ENCODE results near the gene ASPN.

DNA sequence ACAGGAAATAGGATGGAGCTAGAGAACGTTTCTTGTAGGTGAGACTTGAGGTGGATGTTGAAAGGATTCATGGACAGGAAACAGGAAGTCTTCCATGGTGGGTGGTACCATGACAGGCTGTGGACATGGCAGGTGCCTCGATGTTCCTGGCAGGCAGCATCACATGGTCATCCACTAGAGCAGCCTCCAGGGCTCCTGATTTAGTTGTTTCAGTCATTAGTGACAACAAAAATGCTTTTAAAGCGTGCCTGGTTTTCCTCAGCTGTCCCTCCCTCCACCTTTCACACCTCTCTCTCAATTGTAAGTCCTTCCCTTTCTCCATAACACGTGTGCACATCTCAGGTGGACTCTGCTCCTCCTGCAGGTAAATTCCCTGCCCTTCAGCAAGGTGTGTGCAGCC, 25.2 kb upstream of the ASPN start:
- TF ChIP-seq CTCF (IDR thresholded peaks at IDR 0.05) = no peak
- TF ChIP-seq POLR2A (IDR thresholded peaks at IDR 0.05) = no peak
- TF ChIP-seq EP300 (IDR thresholded peaks at IDR 0.05; ENCODE audit: low read depth) = no peak
- TF ChIP-seq POLR2AphosphoS5 (IDR thresholded peaks at IDR 0.05) = no peak

Measured in transverse colon (tissue), 4 donors.